GM12878 (cell line): Measurements from ENCODE around the gene PTS. TPM values are rescaled to one million over a fixed set of nuclear protein-coding genes. Genes with fewer than 3 reads are reported as not detected.

Experiments used
- ATAC-seq: fragments of 200-7000 bp; cut with Tn5 transposase; 3 replicates; pipeline ENCODE4 v1.9.1; 2020; ENCODE audit warnings: mild to moderate bottlenecking, moderate library complexity
- BruUV-seq: library from RNA; stranded (reverse); fragments of 400-500 nt; replicated peaks from 2 replicates; lab custom pipeline; 2021; lab: Mats Ljungman, UMichigan
- CTCF ChIA-PET: fragments of 300-600 bp; sonication (Branson Sonifier 250); formaldehyde crosslinking; extraction: SDS; loops from one replicate; lab custom pipeline; 2021; ENCODE audit warnings: inconsistent platforms; lab: Yijun Ruan, JAX
- POLR2A ChIA-PET: fragments of 350-600 bp; formaldehyde crosslinking; extraction: SDS; loops from one replicate; lab custom pipeline; 2021; ENCODE audit warnings: inconsistent platforms; lab: Charles Lee
- RAD21 ChIA-PET: fragments of 300-600 bp; sonication (Branson Sonifier 250); formaldehyde crosslinking; loops from one replicate; lab custom pipeline; 2023; ENCODE audit warnings: antibody characterized with exemption; ENCODE audit not compliant: unreplicated experiment; lab: Charles Lee
- SMC1A ChIA-PET: fragments of 300-600 bp; sonication (Branson Sonifier 250); formaldehyde crosslinking; loops from one replicate; lab custom pipeline; 2023; ENCODE audit not compliant: unreplicated experiment, uncharacterized antibody; lab: Charles Lee
- DNase-seq: peaks from one replicate; pipeline ENCODE4 v3.0.0-alpha.2; 2011; ENCODE audit warnings: low read depth, low spot score
- FAIRE-seq: peaks from 3 replicates; lab custom pipeline; 2011; peaks lifted over from hg19 to GRCh38; lab: Jason Lieb, UNC
- H2AFZ ChIP-seq: 2 replicates; pipeline ENCODE4 v1.6.0; 2011; ENCODE audit warnings: low read depth, low read length, control low read depth; ENCODE audit not compliant: control insufficient read depth
- H3K27ac ChIP-seq: 2 replicates; pipeline ENCODE4 v1.5.1; 2011; ENCODE audit warnings: control low read depth; ENCODE audit not compliant: control insufficient read depth, insufficient read depth
- H3K27me3 ChIP-seq, 2 experiments: replicated peaks in 1 of 2; 2 replicates each; pipeline versions ENCODE4 v1.6.0 to v1.6.1; 2011; ENCODE audit warnings: low read length in 1 of 2; ENCODE audit not compliant: control insufficient read depth in 2 of 2, insufficient read depth in 2 of 2
- H3K36me3 ChIP-seq, 2 experiments: 2 replicates each; pipeline ENCODE4 v1.5.1; 2011; ENCODE audit warnings: low read length in 1 of 2; ENCODE audit not compliant: control insufficient read depth in 2 of 2, insufficient read depth in 2 of 2
- H3K4me1 ChIP-seq: 2 replicates; pipeline ENCODE4 v1.6.1; 2011; ENCODE audit warnings: mild to moderate bottlenecking, low read length, moderate library complexity, mixed read lengths; ENCODE audit not compliant: control insufficient read depth, insufficient read depth
- H3K4me2 ChIP-seq: 2 replicates; pipeline ENCODE4 v1.6.0; 2011; ENCODE audit warnings: control low read depth; ENCODE audit not compliant: control insufficient read depth, insufficient read depth
- H3K4me3 ChIP-seq: fragments of 200-600 bp; sonication (generic); 2 replicates; pipeline ENCODE4 v1.5.1; 2016
- H3K79me2 ChIP-seq: 2 replicates; pipeline ENCODE4 v1.6.0; 2011; ENCODE audit warnings: low read length; ENCODE audit not compliant: control insufficient read depth, insufficient read depth
- H3K9ac ChIP-seq: 2 replicates; pipeline ENCODE4 v1.8.0; 2011; ENCODE audit warnings: low read length, control low read depth, mixed read lengths; ENCODE audit not compliant: control insufficient read depth, insufficient read depth
- H3K9me3 ChIP-seq: replicated peaks from 3 replicates; pipeline ENCODE4 v1.5.1; 2011; ENCODE audit warnings: mild to moderate bottlenecking, low read length; ENCODE audit not compliant: control insufficient read depth, insufficient read depth
- H4K20me1 ChIP-seq: 2 replicates; pipeline ENCODE4 v1.6.0; 2011; ENCODE audit not compliant: control insufficient read depth, insufficient read depth
- BACH1 ChIP-seq: fragments of 450-650 bp; IDR thresholded peaks from 2 replicates; pipeline ENCODE4 v1.6.1; 2017; ENCODE audit warnings: mild to moderate bottlenecking, borderline replicate concordance
- BRCA1 ChIP-seq: IDR thresholded peaks from 2 replicates; pipeline ENCODE4 v1.6.1; 2011; ENCODE audit warnings: low read depth, low read length, improper control_type of control experiment
- CREM ChIP-seq: IDR thresholded peaks from 2 replicates; pipeline ENCODE4 v1.6.1; 2014; ENCODE audit warnings: antibody characterized with exemption, low read depth
- IKZF1 ChIP-seq: fragments of 450-650 bp; conservative IDR thresholded peaks from 2 replicates; pipeline ENCODE4 v1.6.1; 2017; ENCODE audit warnings: antibody characterized with exemption, mild to moderate bottlenecking
- KAT2A ChIP-seq: conservative IDR thresholded peaks from 2 replicates; pipeline ENCODE4 v1.6.1; 2011; ENCODE audit warnings: low read depth, low read length; ENCODE audit not compliant: control insufficient read depth
- MYC ChIP-seq: IDR thresholded peaks from 2 replicates; pipeline ENCODE4 v1.6.1; 2011; ENCODE audit warnings: mild to moderate bottlenecking, low read length, moderate library complexity, inconsistent platforms; ENCODE audit not compliant: insufficient read depth, insufficient replicate concordance, insufficient read length, severe bottlenecking
- NR2C1 ChIP-seq: fragments of 450-650 bp; IDR thresholded peaks from 2 replicates; pipeline ENCODE4 v1.6.1; 2017; ENCODE audit warnings: antibody characterized with exemption, mild to moderate bottlenecking, moderate library complexity
- POLR2A ChIP-seq: IDR thresholded peaks from 2 replicates; pipeline ENCODE4 v1.6.1; 2011; ENCODE audit warnings: low read depth, mild to moderate bottlenecking, low read length
- POU2F2 ChIP-seq: IDR thresholded peaks from 3 replicates; pipeline ENCODE4 v1.6.1; 2011; ENCODE audit warnings: low read depth, mild to moderate bottlenecking, low read length, borderline replicate concordance
- SREBF1 ChIP-seq: IDR thresholded peaks from 2 replicates; pipeline ENCODE4 v1.6.1; 2012; ENCODE audit warnings: mild to moderate bottlenecking, low read length
- SUZ12 ChIP-seq: fragments of 200-600 bp; sonication (generic); IDR thresholded peaks from one replicate; pipeline ENCODE4 v1.6.1; 2018; ENCODE audit warnings: antibody characterized with exemption, mild to moderate bottlenecking; ENCODE audit not compliant: unreplicated experiment
- TCF7 ChIP-seq: IDR thresholded peaks from 2 replicates; pipeline ENCODE4 v1.6.1; 2014; ENCODE audit warnings: antibody characterized with exemption, borderline replicate concordance
- WRNIP1 ChIP-seq: IDR thresholded peaks from 2 replicates; pipeline ENCODE4 v1.6.1; 2011; ENCODE audit warnings: low read depth, low read length, improper control_type of control experiment, borderline replicate concordance
- YY1 ChIP-seq: IDR thresholded peaks from 2 replicates; pipeline ENCODE4 v1.6.1; 2011; ENCODE audit warnings: low read depth, mild to moderate bottlenecking, low read length
- in situ Hi-C: fragments of 300-500 bp; cut with MboI; formaldehyde crosslinking; loops from 9 replicates; pipeline ENCODE4 v1.14.3; 2018; ENCODE audit warnings: mixed read lengths
- intact Hi-C: fragments of 100-400 bp; cut with micrococcal nuclease; formaldehyde crosslinking; loops from one replicate; pipeline ENCODE4 v1.14.2; 2022; ENCODE audit not compliant: unreplicated experiment
- polyA plus RNA-seq, 11 experiments: library from polyadenylated mRNA; depleted of rRNA in 4 of 11; unstranded in 6 of 11; stranded (reverse) in 5 of 11; fragments of >200 nt; fragmentation: Nextera tagmentation in 4 of 11; fragmentation: Illumina TruSeq in 1 of 11; extraction: Ambion mirVana in 4 of 11; extraction: Trizol in 1 of 11; gene quantifications; 1 replicate in 1 of 11; 2 replicates in 10 of 11; pipeline versions ENCODE4 v1.2.1 to v1.2.3, GENCODE V29; 2011 to 2016; ENCODE audit warnings: inconsistent platforms in 2 of 11, missing spikeins in 2 of 11, low read depth in 1 of 11
- total RNA-seq, 4 experiments: library from RNA; depleted of rRNA in 3 of 4; stranded (reverse); fragments of >200 nt in 3 of 4; fragmentation: Illumina TruSeq in 1 of 4; extraction: Trizol in 1 of 4; gene quantifications; 2 replicates each; pipeline versions ENCODE4 v1.2.1 to v1.2.3, GENCODE V29; 2013 to 2021
- TF ChIP-seq, protein P1 (sequence below): fragments of 450-650 bp; formaldehyde crosslinking; IDR thresholded peaks from 2 replicates; pipeline ENCODE4 v1.4.0; 2022; ENCODE audit warnings: mild to moderate bottlenecking, moderate library complexity
- TF ChIP-seq, protein P2 (sequence below), 3 experiments: IDR thresholded peaks in 2 of 3; conservative IDR thresholded peaks in 1 of 3; 2 replicates each; pipeline ENCODE4 v1.5.1; 2011; ENCODE audit warnings: low read depth in 3 of 3, low read length in 3 of 3, mild to moderate bottlenecking in 3 of 3, control low read depth in 2 of 3, moderate library complexity in 2 of 3, inconsistent platforms in 1 of 3, mixed read lengths in 1 of 3; ENCODE audit not compliant: control insufficient read depth in 2 of 3, insufficient read depth in 1 of 3; ENCODE audit errors: extremely low read depth in 1 of 3
- TF ChIP-seq, protein P3 (sequence below): fragments of 450-650 bp; IDR thresholded peaks from 2 replicates; pipeline ENCODE4 v1.6.1; 2017; ENCODE audit warnings: antibody characterized with exemption, mild to moderate bottlenecking, moderate library complexity

PTS gene
- total and polyA plus RNA-seq, 10 of the 15 experiments (the other 5 are each of a cell fraction or from before 2014, with no cell fraction given) = 11.7 to 47.6 (median 15.5) TPM

DNA sequence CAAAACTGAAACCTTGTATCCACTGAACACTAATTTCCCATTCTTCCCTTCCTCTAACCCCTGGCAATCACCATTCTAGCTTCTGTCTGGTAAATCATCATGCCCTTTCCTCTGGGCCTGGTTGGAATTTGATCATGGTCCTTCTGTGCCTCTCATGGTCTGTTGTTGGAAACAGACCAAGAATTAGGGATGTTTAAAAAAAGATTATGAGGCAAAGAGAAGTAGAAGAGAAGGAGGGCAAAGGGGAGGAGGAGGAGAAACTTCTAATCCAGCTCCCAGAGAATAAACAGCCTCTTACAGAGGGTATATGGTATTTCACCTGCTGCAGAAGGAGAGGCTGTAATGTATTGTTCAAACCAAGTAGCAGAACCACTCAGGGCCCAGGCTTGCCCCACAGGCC lies 40.3 kb upstream of the PTS start:
- no peak for ATAC-seq
- no peaks in the 10 kb centered on the region for H3K79me2 ChIP-seq
- no peak for TF ChIP-seq SUZ12
- no peak for TF ChIP-seq TCF7
- TF ChIP-seq, protein P1, sequence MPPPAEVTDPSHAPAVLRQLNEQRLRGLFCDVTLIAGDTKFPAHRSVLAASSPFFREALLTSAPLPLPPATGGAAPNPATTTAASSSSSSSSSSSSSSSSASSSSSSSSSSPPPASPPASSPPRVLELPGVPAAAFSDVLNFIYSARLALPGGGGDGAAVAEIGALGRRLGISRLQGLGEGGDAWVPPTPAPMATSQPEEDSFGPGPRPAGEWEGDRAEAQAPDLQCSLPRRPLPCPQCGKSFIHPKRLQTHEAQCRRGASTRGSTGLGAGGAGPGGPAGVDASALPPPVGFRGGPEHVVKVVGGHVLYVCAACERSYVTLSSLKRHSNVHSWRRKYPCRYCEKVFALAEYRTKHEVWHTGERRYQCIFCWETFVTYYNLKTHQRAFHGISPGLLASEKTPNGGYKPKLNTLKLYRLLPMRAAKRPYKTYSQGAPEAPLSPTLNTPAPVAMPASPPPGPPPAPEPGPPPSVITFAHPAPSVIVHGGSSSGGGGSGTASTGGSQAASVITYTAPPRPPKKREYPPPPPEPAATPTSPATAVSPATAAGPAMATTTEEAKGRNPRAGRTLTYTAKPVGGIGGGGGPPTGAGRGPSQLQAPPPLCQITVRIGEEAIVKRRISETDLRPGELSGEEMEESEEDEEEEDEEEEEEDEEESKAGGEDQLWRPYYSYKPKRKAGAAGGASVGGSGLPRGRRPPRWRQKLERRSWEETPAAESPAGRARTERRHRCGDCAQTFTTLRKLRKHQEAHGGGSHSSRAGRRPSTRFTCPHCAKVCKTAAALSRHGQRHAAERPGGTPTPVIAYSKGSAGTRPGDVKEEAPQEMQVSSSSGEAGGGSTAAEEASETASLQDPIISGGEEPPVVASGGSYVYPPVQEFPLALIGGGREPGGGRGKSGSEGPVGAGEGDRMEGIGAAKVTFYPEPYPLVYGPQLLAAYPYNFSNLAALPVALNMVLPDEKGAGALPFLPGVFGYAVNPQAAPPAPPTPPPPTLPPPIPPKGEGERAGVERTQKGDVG (CRISPR knock-in tag) = no peak
- no peak for TF ChIP-seq MYC
- TF ChIP-seq CREM = no peak
- TF ChIP-seq IKZF1 = no peak
- no peak for TF ChIP-seq KAT2A
- TF ChIP-seq BRCA1 = no peak
- TF ChIP-seq NR2C1 = no peak
- TF ChIP-seq, protein P2, sequence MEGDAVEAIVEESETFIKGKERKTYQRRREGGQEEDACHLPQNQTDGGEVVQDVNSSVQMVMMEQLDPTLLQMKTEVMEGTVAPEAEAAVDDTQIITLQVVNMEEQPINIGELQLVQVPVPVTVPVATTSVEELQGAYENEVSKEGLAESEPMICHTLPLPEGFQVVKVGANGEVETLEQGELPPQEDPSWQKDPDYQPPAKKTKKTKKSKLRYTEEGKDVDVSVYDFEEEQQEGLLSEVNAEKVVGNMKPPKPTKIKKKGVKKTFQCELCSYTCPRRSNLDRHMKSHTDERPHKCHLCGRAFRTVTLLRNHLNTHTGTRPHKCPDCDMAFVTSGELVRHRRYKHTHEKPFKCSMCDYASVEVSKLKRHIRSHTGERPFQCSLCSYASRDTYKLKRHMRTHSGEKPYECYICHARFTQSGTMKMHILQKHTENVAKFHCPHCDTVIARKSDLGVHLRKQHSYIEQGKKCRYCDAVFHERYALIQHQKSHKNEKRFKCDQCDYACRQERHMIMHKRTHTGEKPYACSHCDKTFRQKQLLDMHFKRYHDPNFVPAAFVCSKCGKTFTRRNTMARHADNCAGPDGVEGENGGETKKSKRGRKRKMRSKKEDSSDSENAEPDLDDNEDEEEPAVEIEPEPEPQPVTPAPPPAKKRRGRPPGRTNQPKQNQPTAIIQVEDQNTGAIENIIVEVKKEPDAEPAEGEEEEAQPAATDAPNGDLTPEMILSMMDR (IDR thresholded peaks at IDR 0.05 in 2 of 3, conservative IDR thresholded peaks at IDR 0.05 in 1 of 3; ENCODE audit: control insufficient read depth in 2 of 3, extremely low read depth in 1 of 3, insufficient read depth in 1 of 3, low read depth in 3 of 3, low read length in 3 of 3) = no peak
- TF ChIP-seq YY1 = no peak
- TF ChIP-seq BACH1 = no peak
- no peak for TF ChIP-seq SREBF1
- TF ChIP-seq, protein P3, sequence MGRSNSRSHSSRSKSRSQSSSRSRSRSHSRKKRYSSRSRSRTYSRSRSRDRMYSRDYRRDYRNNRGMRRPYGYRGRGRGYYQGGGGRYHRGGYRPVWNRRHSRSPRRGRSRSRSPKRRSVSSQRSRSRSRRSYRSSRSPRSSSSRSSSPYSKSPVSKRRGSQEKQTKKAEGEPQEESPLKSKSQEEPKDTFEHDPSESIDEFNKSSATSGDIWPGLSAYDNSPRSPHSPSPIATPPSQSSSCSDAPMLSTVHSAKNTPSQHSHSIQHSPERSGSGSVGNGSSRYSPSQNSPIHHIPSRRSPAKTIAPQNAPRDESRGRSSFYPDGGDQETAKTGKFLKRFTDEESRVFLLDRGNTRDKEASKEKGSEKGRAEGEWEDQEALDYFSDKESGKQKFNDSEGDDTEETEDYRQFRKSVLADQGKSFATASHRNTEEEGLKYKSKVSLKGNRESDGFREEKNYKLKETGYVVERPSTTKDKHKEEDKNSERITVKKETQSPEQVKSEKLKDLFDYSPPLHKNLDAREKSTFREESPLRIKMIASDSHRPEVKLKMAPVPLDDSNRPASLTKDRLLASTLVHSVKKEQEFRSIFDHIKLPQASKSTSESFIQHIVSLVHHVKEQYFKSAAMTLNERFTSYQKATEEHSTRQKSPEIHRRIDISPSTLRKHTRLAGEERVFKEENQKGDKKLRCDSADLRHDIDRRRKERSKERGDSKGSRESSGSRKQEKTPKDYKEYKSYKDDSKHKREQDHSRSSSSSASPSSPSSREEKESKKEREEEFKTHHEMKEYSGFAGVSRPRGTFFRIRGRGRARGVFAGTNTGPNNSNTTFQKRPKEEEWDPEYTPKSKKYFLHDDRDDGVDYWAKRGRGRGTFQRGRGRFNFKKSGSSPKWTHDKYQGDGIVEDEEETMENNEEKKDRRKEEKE = no peak
- TF ChIP-seq WRNIP1 = no peak
- TF ChIP-seq POLR2A = no peak
- no peak for TF ChIP-seq POU2F2
- FAIRE-seq = no peak
- H3K4me2 ChIP-seq = no peak overlapping the region
- ChIA-PET RAD21 (interaction anchor here (0.5 kb wide), 1 partner anchor 254 kb away, joined by 3 read pairs; no protein-coding TSS in a partner anchor), SMC1A (no interaction called here), CTCF (no interaction called here), POLR2A (no interaction called here)
- no peak overlapping the region for H3K4me3 ChIP-seq
- intact Hi-C loops (no loop called here), in situ Hi-C loops (no loop called here)
- H3K9ac ChIP-seq = no peak overlapping the region
- H3K4me1 ChIP-seq = no peaks in the 10 kb centered on the region
- no peaks in the 10 kb centered on the region for H3K27me3 ChIP-seq
- no peaks in the 10 kb centered on the region for H4K20me1 ChIP-seq
- DNase-seq = no peak
- no TSS peak for BruUV-seq
- no peaks in the 10 kb centered on the region for H3K9me3 ChIP-seq
- H2AFZ ChIP-seq = no peak overlapping the region
- no peak overlapping the region for H3K27ac ChIP-seq
- H3K36me3 ChIP-seq = no peaks in the 10 kb centered on the region
